Neuron (in vitro differentiated cells): Measurements from ENCODE around the gene SENP7.
"Not testable (repeated sequence)": the region's sequence is repeated elsewhere in the genome, so short reads cannot be mapped to it uniquely, and the experiment has no call there.

ENCODE experiments used
- H2AFZ ChIP-seq: one replicate; pipeline ENCODE4 v1.6.1; 2013; ENCODE audit warnings: low read depth, mild to moderate bottlenecking, inconsistent platforms, low read length, moderate library complexity
- H3K27me3 ChIP-seq: one replicate; pipeline ENCODE4 v1.6.1; 2013; ENCODE audit warnings: low read length; ENCODE audit not compliant: insufficient read depth
- H3K36me3 ChIP-seq: one replicate; pipeline ENCODE4 v1.6.1; 2013; ENCODE audit warnings: low read length; ENCODE audit not compliant: insufficient read depth
- H3K4me1 ChIP-seq: one replicate; pipeline ENCODE4 v1.6.1; 2013; ENCODE audit warnings: low read length; ENCODE audit not compliant: insufficient read depth
- H3K4me3 ChIP-seq: 2 replicates; pipeline ENCODE4 v1.5.1; 2013; ENCODE audit warnings: mild to moderate bottlenecking, low read length, moderate library complexity
- H3K9me3 ChIP-seq: one replicate; pipeline ENCODE4 v1.6.1; 2013; ENCODE audit warnings: low read length

Gene SENP7

GRCh38 chr3:101464235-101464634 lies 48.8 kb downstream of the SENP7 start:
- Histone ChIP-seq H3K36me3 (peaks cover 2% of the 10 kb centered on the region), H3K4me3 (no peak overlapping the region), H2AFZ (no peak overlapping the region), H3K27me3 (no peaks in the 10 kb centered on the region), H3K4me1 (peaks cover 7% of the 10 kb centered on the region), H3K9me3 (peaks cover 3% of the 10 kb centered on the region)

GRCh38 chr3:101461451-101461850 lies 51.6 kb downstream of the SENP7 start:
- H3K9me3 ChIP-seq, result peaks cover 3% of the 10 kb centered on the region
- no peaks in the 10 kb centered on the region for H3K27me3 ChIP-seq
- H3K4me3 ChIP-seq, result no peak overlapping the region
- H3K4me1 ChIP-seq, result peaks cover 3% of the 10 kb centered on the region
- peaks cover 20% of the 10 kb centered on the region for H3K36me3 ChIP-seq
- H2AFZ ChIP-seq, result no peak overlapping the region

GRCh38 chr3:101458387-101458786 lies 54.6 kb downstream of the SENP7 start:
- Histone ChIP-seq H3K27me3 (no peaks in the 10 kb centered on the region), H3K4me3 (no peak overlapping the region), H2AFZ (no peak overlapping the region), H3K9me3 (no peaks in the 10 kb centered on the region), H3K4me1 (no peaks in the 10 kb centered on the region), H3K36me3 (peaks cover 25% of the 10 kb centered on the region)

- no peak overlapping the region for H2AFZ ChIP-seq
- no peaks in the 10 kb centered on the region for H3K4me1 ChIP-seq
- H3K27me3 ChIP-seq, result no peaks in the 10 kb centered on the region
- peaks cover 25% of the 10 kb centered on the region for H3K36me3 ChIP-seq
- no peak overlapping the region for H3K4me3 ChIP-seq
- no peaks in the 10 kb centered on the region for H3K9me3 ChIP-seq
Observed at GRCh38 chr3:101454629-101455028, 58.4 kb downstream of the SENP7 start.

GRCh38 chr3:101453961-101454360 lies 59.1 kb downstream of the SENP7 start:
- H3K27me3 ChIP-seq, result no peaks in the 10 kb centered on the region
- H2AFZ ChIP-seq, result no peak overlapping the region
- no peak overlapping the region for H3K4me3 ChIP-seq

GRCh38 chr3:101438641-101439040 lies 74.4 kb downstream of the SENP7 start:
- H3K27me3 ChIP-seq, H3K36me3 ChIP-seq, H3K4me3 ChIP-seq, H2AFZ ChIP-seq, H3K4me1 ChIP-seq: not testable (repeated sequence)
- peaks cover 12% of the 10 kb centered on the region for H3K9me3 ChIP-seq

More at GRCh38 chr3:101453961-101454360, 59.1 kb downstream of the SENP7 start:
- no peaks in the 10 kb centered on the region for H3K4me1 ChIP-seq
- peaks cover 25% of the 10 kb centered on the region for H3K36me3 ChIP-seq
- H3K9me3 ChIP-seq, result no peaks in the 10 kb centered on the region

- Histone ChIP-seq H3K36me3 (no peaks in the 10 kb centered on the region), H3K4me1 (no peaks in the 10 kb centered on the region), H3K27me3 (no peaks in the 10 kb centered on the region), H3K9me3 (peaks cover 6% of the 10 kb centered on the region), H3K4me3 (no peak overlapping the region), H2AFZ (no peak overlapping the region)
Observed at GRCh38 chr3:101433652-101434051, 79.4 kb downstream of the SENP7 start.

- H3K36me3 ChIP-seq, result no peaks in the 10 kb centered on the region
- H3K4me3 ChIP-seq, result no peak overlapping the region
- H2AFZ ChIP-seq, result no peak overlapping the region
- peaks cover 16% of the 10 kb centered on the region for H3K9me3 ChIP-seq
- H3K4me1 ChIP-seq, result no peaks in the 10 kb centered on the region
- no peaks in the 10 kb centered on the region for H3K27me3 ChIP-seq
Observed at GRCh38 chr3:101423984-101424888, 88.8 kb downstream of the SENP7 start.

GRCh38 chr3:101418851-101419250 lies 94.2 kb downstream of the SENP7 start:
- H3K4me1 ChIP-seq, result no peaks in the 10 kb centered on the region
- no peaks in the 10 kb centered on the region for H3K36me3 ChIP-seq
- no peaks in the 10 kb centered on the region for H3K27me3 ChIP-seq
- no peak overlapping the region for H2AFZ ChIP-seq
- H3K4me3 ChIP-seq, result no peak overlapping the region
- H3K9me3 ChIP-seq, result peaks cover 6% of the 10 kb centered on the region

GRCh38 chr3:101414121-101414520 lies 98.9 kb downstream of the SENP7 start:
- Histone ChIP-seq H3K9me3 (no peaks in the 10 kb centered on the region), H3K27me3 (no peaks in the 10 kb centered on the region), H3K4me1 (no peaks in the 10 kb centered on the region), H2AFZ (no peak overlapping the region), H3K36me3 (no peaks in the 10 kb centered on the region), H3K4me3 (no peak overlapping the region)

GRCh38 chr3:101413656-101414055 lies 99.4 kb downstream of the SENP7 start:
- no peaks in the 10 kb centered on the region for H3K4me1 ChIP-seq
- H2AFZ ChIP-seq, result no peak overlapping the region
- no peak overlapping the region for H3K4me3 ChIP-seq
- no peaks in the 10 kb centered on the region for H3K36me3 ChIP-seq
- no peaks in the 10 kb centered on the region for H3K27me3 ChIP-seq
- no peaks in the 10 kb centered on the region for H3K9me3 ChIP-seq

GRCh38 chr3:101391413-101391950 lies 121.5 kb downstream of the SENP7 start:
- Histone ChIP-seq H3K4me3 (no peak overlapping the region), H3K9me3 (peaks cover 8% of the 10 kb centered on the region), H3K36me3 (peaks cover 5% of the 10 kb centered on the region), H2AFZ (no peak overlapping the region), H3K4me1 (no peaks in the 10 kb centered on the region), H3K27me3 (no peaks in the 10 kb centered on the region)

GRCh38 chr3:101388706-101389105 lies 124.3 kb downstream of the SENP7 start:
- Histone ChIP-seq H3K27me3 (no peaks in the 10 kb centered on the region), H3K4me1 (no peaks in the 10 kb centered on the region), H2AFZ (no peak overlapping the region), H3K4me3 (no peak overlapping the region), H3K9me3 (peaks cover 9% of the 10 kb centered on the region), H3K36me3 (peaks cover 3% of the 10 kb centered on the region)
